HCT116 (cell line): ENCODE measurements around the gene NINJ1.

ENCODE experiments used
- CEBPB ChIP-seq: IDR thresholded peaks from 2 replicates; pipeline ENCODE4 v1.6.1; 2012; ENCODE audit warnings: low read depth
- EGR1 ChIP-seq: IDR thresholded peaks from 2 replicates; pipeline ENCODE4 v1.6.1; 2012; ENCODE audit warnings: low read depth
- EZH2 ChIP-seq: fragments of 200-600 bp; sonication (generic); IDR thresholded peaks from 2 replicates; pipeline ENCODE4 v1.6.1; 2017; ENCODE audit warnings: antibody characterized with exemption, mixed run types
- EZH2phosphoT487 ChIP-seq: fragments of 200-600 bp; IDR thresholded peaks from 2 replicates; pipeline ENCODE4 v1.6.1; 2018; ENCODE audit warnings: antibody characterized with exemption, borderline replicate concordance
- JUND ChIP-seq: IDR thresholded peaks from 2 replicates; pipeline ENCODE4 v1.6.1; 2012
- MAX ChIP-seq: IDR thresholded peaks from 2 replicates; pipeline ENCODE4 v1.6.1; 2012
- POLR2A ChIP-seq: IDR thresholded peaks from 2 replicates; pipeline ENCODE4 v1.7.0; 2011; ENCODE audit warnings: borderline replicate concordance; ENCODE audit not compliant: insufficient read depth, insufficient read length; ENCODE audit errors: extremely low read depth
- RAD21 ChIP-seq: IDR thresholded peaks from 2 replicates; pipeline ENCODE4 v1.6.1; 2012; ENCODE audit warnings: low read depth, mild to moderate bottlenecking
- SP1 ChIP-seq: IDR thresholded peaks from 2 replicates; pipeline ENCODE4 v1.6.1; 2012; ENCODE audit warnings: low read depth
- SRF ChIP-seq: IDR thresholded peaks from 2 replicates; pipeline ENCODE4 v1.6.1; 2012; ENCODE audit warnings: low read depth
- TCF7L2 ChIP-seq: IDR thresholded peaks from 2 replicates; pipeline ENCODE4 v1.7.0; 2011; ENCODE audit warnings: borderline replicate concordance, inconsistent platforms; ENCODE audit not compliant: insufficient read depth, insufficient read length; ENCODE audit errors: extremely low read depth
- TF ChIP-seq, protein P1 (sequence below), 3 experiments: fragments of 200-600 bp in 1 of 3; sonication (generic) in 1 of 3; IDR thresholded peaks in 2 of 3; conservative IDR thresholded peaks in 1 of 3; 2 replicates each; pipeline ENCODE4 v1.5.1; 2012 to 2017; ENCODE audit warnings: low read depth in 2 of 3, low read length in 2 of 3, antibody characterized with exemption in 1 of 3, borderline replicate concordance in 1 of 3, control low read depth in 1 of 3, mild to moderate bottlenecking in 1 of 3, mixed read lengths in 1 of 3, mixed run types in 1 of 3, moderate library complexity in 1 of 3; ENCODE audit not compliant: insufficient read depth in 1 of 3
- TF ChIP-seq, protein P2 (sequence below): IDR thresholded peaks from 2 replicates; pipeline ENCODE4 v1.6.1; 2012

DNA sequence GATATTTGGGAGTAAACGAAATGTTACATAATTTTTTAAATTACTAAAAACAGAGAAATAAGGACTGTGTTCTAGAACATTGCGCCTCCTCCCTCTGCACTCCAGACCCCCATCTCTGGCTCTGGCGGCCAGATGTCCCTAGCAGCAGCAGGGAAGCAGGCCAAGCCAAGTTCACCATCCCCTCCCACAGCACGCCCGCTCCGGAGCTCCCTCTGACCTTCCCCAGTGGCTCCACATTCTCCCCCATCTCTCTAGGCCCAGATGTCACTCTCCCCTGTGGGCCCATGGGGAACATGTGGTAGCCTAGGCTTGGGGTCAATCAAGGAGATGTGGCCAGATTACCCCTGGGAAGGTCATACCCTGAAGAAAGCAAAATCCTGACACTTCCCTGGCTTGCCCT lies 43.6 kb upstream of the NINJ1 start:
- TF ChIP-seq MAX (no peak), POLR2A (no peak), EZH2phosphoT487 (no peak), JUND (no peak), SRF (no peak), SP1 (no peak), TCF7L2 (no peak), EZH2 (no peak), RAD21 (no peak), EGR1 (no peak), CEBPB (no peak)
- TF ChIP-seq, protein P1, sequence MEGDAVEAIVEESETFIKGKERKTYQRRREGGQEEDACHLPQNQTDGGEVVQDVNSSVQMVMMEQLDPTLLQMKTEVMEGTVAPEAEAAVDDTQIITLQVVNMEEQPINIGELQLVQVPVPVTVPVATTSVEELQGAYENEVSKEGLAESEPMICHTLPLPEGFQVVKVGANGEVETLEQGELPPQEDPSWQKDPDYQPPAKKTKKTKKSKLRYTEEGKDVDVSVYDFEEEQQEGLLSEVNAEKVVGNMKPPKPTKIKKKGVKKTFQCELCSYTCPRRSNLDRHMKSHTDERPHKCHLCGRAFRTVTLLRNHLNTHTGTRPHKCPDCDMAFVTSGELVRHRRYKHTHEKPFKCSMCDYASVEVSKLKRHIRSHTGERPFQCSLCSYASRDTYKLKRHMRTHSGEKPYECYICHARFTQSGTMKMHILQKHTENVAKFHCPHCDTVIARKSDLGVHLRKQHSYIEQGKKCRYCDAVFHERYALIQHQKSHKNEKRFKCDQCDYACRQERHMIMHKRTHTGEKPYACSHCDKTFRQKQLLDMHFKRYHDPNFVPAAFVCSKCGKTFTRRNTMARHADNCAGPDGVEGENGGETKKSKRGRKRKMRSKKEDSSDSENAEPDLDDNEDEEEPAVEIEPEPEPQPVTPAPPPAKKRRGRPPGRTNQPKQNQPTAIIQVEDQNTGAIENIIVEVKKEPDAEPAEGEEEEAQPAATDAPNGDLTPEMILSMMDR (IDR thresholded peaks at IDR 0.05 in 2 of 3, conservative IDR thresholded peaks at IDR 0.05 in 1 of 3; ENCODE audit: borderline replicate concordance in 1 of 3, insufficient read depth in 1 of 3, low read depth in 2 of 3, low read length in 2 of 3): no peak
- TF ChIP-seq, protein P2, sequence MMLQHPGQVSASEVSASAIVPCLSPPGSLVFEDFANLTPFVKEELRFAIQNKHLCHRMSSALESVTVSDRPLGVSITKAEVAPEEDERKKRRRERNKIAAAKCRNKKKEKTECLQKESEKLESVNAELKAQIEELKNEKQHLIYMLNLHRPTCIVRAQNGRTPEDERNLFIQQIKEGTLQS: no peak
